A673 (cell line): ENCODE data around the gene TREM1. TPM values are rescaled to one million over a fixed set of nuclear protein-coding genes. Genes with fewer than 3 reads are reported as not detected.

Experiments used
- BruUV-seq: library from RNA; stranded (reverse); fragments of 400-500 nt; replicated peaks from 2 replicates; lab custom pipeline; 2021; lab: Mats Ljungman, UMichigan
- CTCF ChIA-PET: fragments of 300-600 bp; sonication (Branson Sonifier 250); formaldehyde crosslinking; loops from one replicate; lab custom pipeline; 2022; ENCODE audit warnings: antibody characterized with exemption; lab: Charles Lee
- POLR2A ChIA-PET: fragments of 300-600 bp; sonication (Branson Sonifier 250); formaldehyde crosslinking; loops from one replicate; lab custom pipeline; 2022; ENCODE audit warnings: antibody characterized with exemption; ENCODE audit not compliant: low non-redundant PET; lab: Charles Lee
- DNase-seq: peaks from one replicate; pipeline ENCODE4 v3.0.0-alpha.2; 2015; ENCODE audit warnings: low spot score
- H3K27ac ChIP-seq: fragments of 200-600 bp; sonication (generic); 2 replicates; pipeline ENCODE4 v1.5.1; 2016; ENCODE audit warnings: mixed run types, low read depth, mild to moderate bottlenecking, mixed read lengths, antibody characterized with exemption, low read length; ENCODE audit not compliant: poor library complexity, severe bottlenecking
- H3K27me3 ChIP-seq: fragments of 200-600 bp; sonication (generic); replicated peaks from 2 replicates; pipeline ENCODE4 v1.6.1; 2017; ENCODE audit warnings: mixed run types, low read depth, mild to moderate bottlenecking, mixed read lengths, antibody characterized with exemption, low read length; ENCODE audit not compliant: insufficient read depth, poor library complexity
- H3K36me3 ChIP-seq: fragments of 200-600 bp; sonication (generic); 2 replicates; pipeline ENCODE4 v1.6.1; 2016; ENCODE audit warnings: mixed run types, mild to moderate bottlenecking, mixed read lengths, antibody characterized with exemption, low read length; ENCODE audit not compliant: insufficient read depth, poor library complexity, severe bottlenecking
- H3K4me1 ChIP-seq: fragments of 200-600 bp; sonication (generic); 2 replicates; pipeline ENCODE4 v1.6.1; 2017; ENCODE audit warnings: mixed run types, mild to moderate bottlenecking, mixed read lengths, antibody characterized with exemption, low read length; ENCODE audit not compliant: insufficient read depth, poor library complexity, severe bottlenecking
- H3K4me3 ChIP-seq: fragments of 200-600 bp; sonication (generic); 2 replicates; pipeline ENCODE4 v1.5.1; 2016; ENCODE audit warnings: low read depth, mixed run types, mild to moderate bottlenecking, mixed read lengths, low read length; ENCODE audit not compliant: poor library complexity, severe bottlenecking
- H3K9me3 ChIP-seq: fragments of 200-600 bp; sonication (generic); 2 replicates; pipeline ENCODE4 v1.6.1; 2016; ENCODE audit warnings: mixed run types, low read depth, mild to moderate bottlenecking, mixed read lengths, antibody characterized with exemption, low read length; ENCODE audit not compliant: poor library complexity, severe bottlenecking
- CTCF ChIP-seq: fragments of 300-800, 200-600 bp; sonication (generic); conservative IDR thresholded peaks from 2 replicates; pipeline ENCODE4 v1.5.1; 2017; ENCODE audit warnings: low read depth, mild to moderate bottlenecking, antibody characterized with exemption, low read length, moderate library complexity, mixed read lengths
- EZH2 ChIP-seq: fragments of 200-600 bp; sonication (generic); IDR thresholded peaks from 2 replicates; pipeline ENCODE4 v1.6.1; 2017; ENCODE audit warnings: borderline replicate concordance, low read depth, mild to moderate bottlenecking, mixed read lengths, antibody characterized with exemption, low read length; ENCODE audit not compliant: poor library complexity, severe bottlenecking
- intact Hi-C: fragments of 100-400 bp; cut with micrococcal nuclease; formaldehyde crosslinking; loops from one replicate; pipeline ENCODE4 v1.10.0; 2022; ENCODE audit not compliant: unreplicated experiment
- total RNA-seq: library from RNA; stranded (reverse); gene quantifications from 2 replicates; pipeline ENCODE4 v1.2.3, GENCODE V29; 2021

TREM1 gene
- total RNA-seq, 1 experiment from 2014 or later: not detected

GRCh38 chr6:41232667-41233066 is 53.8 kb downstream of the TREM1 start:
- BruUV-seq: no TSS peak
- Histone ChIP-seq H3K27ac (no peak overlapping the region), H3K9me3 (no peaks in the 10 kb centered on the region), H3K4me3 (no peak overlapping the region), H3K36me3 (no peaks in the 10 kb centered on the region), H3K4me1 (no peaks in the 10 kb centered on the region), H3K27me3 (peaks cover 11% of the 10 kb centered on the region)
- TF ChIP-seq EZH2: no peak
- TF ChIP-seq CTCF: no peak
- DNase-seq: no peak
- ChIA-PET CTCF (no interaction called here), POLR2A (no interaction called here)
- intact Hi-C loops: no loop called here

GRCh38 chr6:41231246-41231645 is 55.2 kb downstream of the TREM1 start:
- H3K36me3 ChIP-seq: no peaks in the 10 kb centered on the region
- H3K27ac ChIP-seq: no peak overlapping the region
- H3K9me3 ChIP-seq: no peaks in the 10 kb centered on the region
- no TSS peak for BruUV-seq
- intact Hi-C loops: no loop called here
- ChIA-PET CTCF (no interaction called here), POLR2A (no interaction called here)
- no peak for TF ChIP-seq CTCF
- no peak for TF ChIP-seq EZH2
- H3K27me3 ChIP-seq: peaks cover 4% of the 10 kb centered on the region
- no peaks in the 10 kb centered on the region for H3K4me1 ChIP-seq
- H3K4me3 ChIP-seq: no peak overlapping the region
- no peak for DNase-seq

GRCh38 chr6:41229721-41230120 is 56.8 kb downstream of the TREM1 start:
- Histone ChIP-seq H3K27me3 (no peaks in the 10 kb centered on the region), H3K4me3 (no peak overlapping the region), H3K4me1 (no peaks in the 10 kb centered on the region), H3K9me3 (no peaks in the 10 kb centered on the region), H3K27ac (no peak overlapping the region), H3K36me3 (no peaks in the 10 kb centered on the region)
- no peak for TF ChIP-seq CTCF
- TF ChIP-seq EZH2: no peak
- ChIA-PET CTCF (no interaction called here), POLR2A (no interaction called here)
- intact Hi-C loops: no loop called here
- no peak for DNase-seq
- no TSS peak for BruUV-seq
